ENCODE data around the gene ALG14.

ALG14 gene

GRCh38 chr1:95072117-95072516 is 634 bp downstream of the ALG14 start:
- no peak for TF ChIP-seq SPI1 (IDR thresholded peaks at IDR 0.05; ENCODE audit: borderline replicate concordance, low read depth)
- TF ChIP-seq REST (IDR thresholded peaks at IDR 0.05; ENCODE audit: insufficient replicate concordance, low read depth), result no peak
- TF ChIP-seq GABPA (IDR thresholded peaks at IDR 0.05; ENCODE audit: low read depth), result no peak
- TF ChIP-seq POLR2AphosphoS5 (IDR thresholded peaks at IDR 0.05; ENCODE audit: low read depth), result no peak
- H3K27ac ChIP-seq (replicated peaks), result peak overlapping the region; percentile 67
- peak overlapping the region; percentile 92 for H3K4me3 ChIP-seq (replicated peaks; ENCODE audit: insufficient read depth, low read length)
- DNase-seq (ENCODE audit: low read depth in 1 of 2, low spot score in 1 of 2), result no peak
- no peaks in the 10 kb centered on the region for H3K27me3 ChIP-seq (ENCODE audit: insufficient read depth, poor library complexity, severe bottlenecking)

- H3K27ac ChIP-seq (replicated peaks), result no peak overlapping the region
- no peak overlapping the region for H3K4me3 ChIP-seq (replicated peaks; ENCODE audit: insufficient read depth, low read length)
- DNase-seq (ENCODE audit: low read depth in 1 of 2, low spot score in 1 of 2), result no peak
- H3K27me3 ChIP-seq (ENCODE audit: insufficient read depth, poor library complexity, severe bottlenecking), result no peaks in the 10 kb centered on the region
- TF ChIP-seq REST (IDR thresholded peaks at IDR 0.05; ENCODE audit: insufficient replicate concordance, low read depth), result no peak
- no peak for TF ChIP-seq GABPA (IDR thresholded peaks at IDR 0.05; ENCODE audit: low read depth)
- no peak for TF ChIP-seq SPI1 (IDR thresholded peaks at IDR 0.05; ENCODE audit: borderline replicate concordance, low read depth)
- TF ChIP-seq CTCF (IDR thresholded peaks at IDR 0.05; ENCODE audit: insufficient read depth, low read length), result no peak
- TF ChIP-seq POLR2AphosphoS5 (IDR thresholded peaks at IDR 0.05; ENCODE audit: low read depth), result no peak
Observed at GRCh38 chr1:95071539-95071938, 1.2 kb downstream of the ALG14 start.

GRCh38 chr1:95069710-95070093 is 3.0 kb downstream of the ALG14 start:
- H3K4me3 ChIP-seq (replicated peaks; ENCODE audit: insufficient read depth, low read length), result no peak overlapping the region
- DNase-seq (ENCODE audit: low read depth in 1 of 2, low spot score in 1 of 2), result no peak
- H3K27me3 ChIP-seq (ENCODE audit: insufficient read depth, poor library complexity, severe bottlenecking), result no peaks in the 10 kb centered on the region
- no peak for TF ChIP-seq CTCF (IDR thresholded peaks at IDR 0.05; ENCODE audit: insufficient read depth, low read length)
- TF ChIP-seq REST (IDR thresholded peaks at IDR 0.05; ENCODE audit: insufficient replicate concordance, low read depth), result no peak
- no peak for TF ChIP-seq GABPA (IDR thresholded peaks at IDR 0.05; ENCODE audit: low read depth)
- no peak for TF ChIP-seq POLR2AphosphoS5 (IDR thresholded peaks at IDR 0.05; ENCODE audit: low read depth)
- TF ChIP-seq SPI1 (IDR thresholded peaks at IDR 0.05; ENCODE audit: borderline replicate concordance, low read depth), result no peak
- no peak overlapping the region for H3K27ac ChIP-seq (replicated peaks)
